HG03354 (cell line): ENCODE measurements around the gene KRT80.

Source experiments
- ATAC-seq: cut with Tn5 transposase; IDR thresholded peaks from one replicate; pipeline ENCODE4 v1.9.1; 2021; ENCODE audit warnings: mild to moderate bottlenecking; ENCODE audit not compliant: unreplicated experiment, poor library complexity, severe bottlenecking

The KRT80 gene

GRCh38 chr12:52166672-52167071 lies 25.1 kb downstream of the KRT80 start:
- ATAC-seq, result no peak

DNA sequence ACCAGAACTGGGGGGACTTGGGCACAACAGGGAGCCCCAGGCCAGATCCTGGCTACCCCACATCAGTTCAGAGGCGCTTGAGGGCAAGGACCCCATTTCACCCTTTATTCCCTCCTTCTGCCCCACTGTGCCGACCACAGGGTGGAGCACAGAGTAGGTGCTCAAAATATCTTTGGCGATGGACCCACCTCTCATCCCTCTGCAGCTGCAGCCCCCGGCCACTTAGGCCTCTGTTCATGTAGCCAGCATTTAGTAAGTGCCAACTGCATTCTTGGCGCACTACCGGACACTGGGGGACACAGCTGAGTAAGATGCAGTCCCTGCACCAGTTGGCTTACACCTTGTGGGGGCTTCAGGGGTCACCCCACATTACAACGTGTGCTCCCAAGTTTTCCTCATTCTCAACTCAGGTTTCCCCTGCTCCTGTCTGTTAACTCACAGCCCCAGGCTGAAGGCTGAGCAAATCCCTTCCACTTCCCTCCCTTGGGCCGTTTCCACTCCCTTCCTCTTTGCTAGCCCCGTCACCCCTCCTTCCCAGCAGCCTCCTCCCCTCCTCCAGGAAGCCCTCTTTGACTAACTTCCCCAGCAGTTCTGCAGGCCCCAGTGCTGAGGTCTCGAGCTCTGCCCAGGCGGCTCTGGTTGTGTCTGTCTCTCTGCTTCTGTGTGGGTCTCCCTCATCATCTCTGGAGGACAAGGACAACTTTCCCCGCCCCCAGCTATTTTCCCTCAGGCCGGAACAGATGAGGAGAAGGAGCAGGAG lies 26.5 kb downstream of the KRT80 start:
- ATAC-seq, result no peak

DNA sequence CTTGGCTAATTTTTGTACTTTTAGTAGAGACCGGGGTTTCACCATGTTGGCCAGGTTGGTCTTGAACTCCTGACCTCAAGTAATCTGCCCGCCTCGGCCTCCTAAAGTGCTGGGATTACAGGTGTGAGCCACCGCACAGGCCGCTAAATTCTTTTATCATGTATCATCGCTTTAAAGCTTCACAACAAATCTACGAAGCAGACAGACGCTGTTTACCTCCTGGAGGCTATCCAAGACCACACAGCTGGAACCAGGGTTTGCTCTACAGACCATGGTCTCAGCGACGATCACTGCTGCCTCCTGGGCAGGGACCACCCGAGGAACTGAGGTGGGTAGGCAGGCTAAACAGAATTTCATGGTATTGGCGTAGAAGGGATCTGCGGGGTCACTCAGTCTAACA lies 27.2 kb downstream of the KRT80 start:
- ATAC-seq, result no peak

- no peak for ATAC-seq
Observed at GRCh38 chr12:52162981-52163380, 28.8 kb downstream of the KRT80 start.

DNA sequence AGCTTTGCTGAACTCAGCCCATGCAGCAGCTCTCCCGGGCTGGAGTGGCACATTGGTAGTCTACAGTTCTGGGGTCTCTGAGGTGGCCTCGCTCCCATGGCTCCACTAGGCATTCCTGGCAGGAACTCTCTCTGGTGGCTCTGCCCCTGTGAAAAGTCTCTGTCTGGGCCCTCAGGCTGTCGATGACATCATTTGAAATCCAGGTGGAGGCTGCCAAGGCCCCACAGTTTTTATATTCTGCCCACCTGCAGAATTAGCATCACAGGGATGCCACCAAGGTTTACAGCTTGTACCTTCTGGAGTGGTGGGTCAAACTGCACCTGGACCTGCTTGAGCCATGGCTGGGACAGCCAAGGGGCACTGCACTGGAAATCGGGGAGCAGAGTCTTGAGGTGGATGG lies 31.6 kb downstream of the KRT80 start:
- ATAC-seq, result no peak

- no peak for ATAC-seq
Observed at GRCh38 chr12:52157566-52158150, 34.2 kb downstream of the KRT80 start.

GRCh38 chr12:52156757-52157565 lies 34.9 kb downstream of the KRT80 start:
- ATAC-seq, result no peak

DNA sequence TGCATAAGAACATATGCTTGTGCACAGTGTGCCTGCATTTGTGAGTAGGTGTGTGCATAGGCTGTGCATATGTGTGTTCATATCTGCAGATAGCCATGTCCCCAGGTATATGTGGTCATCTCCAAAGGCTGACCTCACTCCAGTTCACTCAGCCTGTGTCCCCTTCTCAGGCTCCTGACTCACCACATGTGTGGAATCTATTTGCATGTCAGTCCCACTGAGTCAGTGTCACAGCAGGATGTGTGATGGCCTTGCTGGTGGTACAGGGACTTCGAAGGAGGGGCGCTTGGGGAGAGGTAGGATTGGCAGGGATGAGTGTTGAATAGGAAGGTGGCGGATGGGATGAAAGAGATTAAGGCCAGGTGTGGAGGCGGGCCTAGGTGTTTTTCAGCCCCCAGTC lies 35.5 kb downstream of the KRT80 start:
- no peak for ATAC-seq

GRCh38 chr12:52155048-52155868 lies 36.6 kb downstream of the KRT80 start:
- no peak for ATAC-seq

- no peak for ATAC-seq
Observed at GRCh38 chr12:52152905-52153317, 38.9 kb downstream of the KRT80 start.

GRCh38 chr12:52151837-52152783 lies 39.7 kb downstream of the KRT80 start:
- ATAC-seq, result peak; percentile 51

DNA sequence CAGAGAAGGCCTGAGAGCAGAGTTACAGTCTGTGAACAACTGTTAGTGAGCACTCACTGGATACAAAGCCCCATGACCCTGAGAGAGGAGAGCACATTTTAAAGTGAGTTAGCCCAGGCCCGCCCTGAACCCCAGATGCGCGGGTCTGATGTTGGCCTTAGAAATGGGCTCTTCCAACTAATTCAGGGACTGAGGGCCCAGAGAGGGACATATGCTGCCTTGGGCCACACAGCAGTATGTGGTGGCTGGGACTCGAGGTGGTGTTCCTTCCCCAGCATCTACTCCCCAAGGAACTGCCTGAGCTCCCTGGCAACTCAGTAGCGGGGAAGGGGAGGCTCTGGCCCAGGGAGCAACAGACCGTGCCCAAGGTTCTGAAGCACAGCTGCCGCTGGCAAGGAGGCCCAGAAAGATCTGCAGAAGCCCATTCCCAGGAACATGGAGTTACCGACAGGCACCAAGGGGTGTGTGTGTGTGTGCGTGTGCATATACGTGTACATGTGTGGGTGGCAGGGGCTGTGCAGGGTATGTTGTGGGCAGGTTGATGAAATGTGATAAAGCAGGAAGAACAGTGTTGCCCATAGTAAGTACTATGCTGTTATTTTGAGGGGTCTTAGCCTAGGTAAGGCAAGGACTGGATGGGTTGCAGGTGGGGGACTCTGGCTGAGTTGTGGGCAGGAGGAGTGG lies 40.5 kb downstream of the KRT80 start:
- no peak for ATAC-seq

DNA sequence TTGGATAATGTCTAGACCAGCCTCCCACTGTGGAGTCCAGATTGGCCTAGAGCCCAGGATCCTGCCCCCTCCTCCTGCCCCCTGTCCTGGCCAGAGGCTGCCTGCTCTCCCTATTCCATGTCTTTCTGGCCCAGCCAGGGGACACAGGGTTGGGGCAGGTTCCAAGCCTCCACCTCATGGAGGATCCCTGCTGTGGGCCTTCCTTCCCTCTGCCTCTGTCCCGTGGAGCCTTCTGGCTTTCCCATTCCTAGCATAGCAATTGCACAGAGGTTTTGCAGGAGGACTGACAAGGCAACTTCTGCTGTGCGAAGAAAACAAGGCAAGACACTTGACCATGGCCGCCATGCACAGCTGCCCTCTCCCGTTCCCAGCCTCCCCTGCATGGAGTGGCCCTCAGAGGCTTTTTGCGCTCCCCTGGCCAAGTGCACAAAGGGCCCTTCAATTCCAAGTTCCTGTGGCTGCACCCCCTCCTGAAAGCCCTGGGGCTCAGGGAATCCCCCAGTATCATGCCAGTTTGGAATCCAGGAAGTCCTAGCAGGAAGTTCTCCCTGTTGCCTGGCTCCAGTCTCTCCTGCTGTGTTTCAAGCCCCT lies 42.1 kb downstream of the KRT80 start:
- no peak for ATAC-seq

DNA sequence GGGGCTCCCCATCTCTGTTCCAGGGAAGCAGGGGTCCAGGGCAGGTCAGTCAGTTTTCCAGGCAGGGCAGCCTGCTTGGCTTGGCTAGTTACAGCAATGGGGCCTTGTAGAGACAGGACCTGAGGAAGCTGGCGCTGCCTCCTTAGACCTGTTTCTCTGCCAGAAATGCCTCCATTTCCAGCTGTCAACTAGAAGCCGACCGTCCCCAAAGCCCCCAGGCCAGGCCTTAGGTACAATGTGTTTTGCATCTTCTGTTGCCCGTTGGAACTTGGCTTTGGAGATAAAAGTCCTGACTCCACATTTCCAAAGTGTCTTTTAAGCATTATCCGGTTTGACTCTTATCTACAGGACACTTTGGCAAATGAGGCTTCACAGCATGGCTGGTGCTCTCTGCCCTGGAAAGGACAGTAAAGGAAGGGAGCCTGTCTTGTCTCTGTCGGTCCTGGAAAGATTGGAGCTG lies 42.6 kb downstream of the KRT80 start:
- no peak for ATAC-seq

GRCh38 chr12:52148464-52149181 lies 43.2 kb downstream of the KRT80 start:
- ATAC-seq, result no peak

DNA sequence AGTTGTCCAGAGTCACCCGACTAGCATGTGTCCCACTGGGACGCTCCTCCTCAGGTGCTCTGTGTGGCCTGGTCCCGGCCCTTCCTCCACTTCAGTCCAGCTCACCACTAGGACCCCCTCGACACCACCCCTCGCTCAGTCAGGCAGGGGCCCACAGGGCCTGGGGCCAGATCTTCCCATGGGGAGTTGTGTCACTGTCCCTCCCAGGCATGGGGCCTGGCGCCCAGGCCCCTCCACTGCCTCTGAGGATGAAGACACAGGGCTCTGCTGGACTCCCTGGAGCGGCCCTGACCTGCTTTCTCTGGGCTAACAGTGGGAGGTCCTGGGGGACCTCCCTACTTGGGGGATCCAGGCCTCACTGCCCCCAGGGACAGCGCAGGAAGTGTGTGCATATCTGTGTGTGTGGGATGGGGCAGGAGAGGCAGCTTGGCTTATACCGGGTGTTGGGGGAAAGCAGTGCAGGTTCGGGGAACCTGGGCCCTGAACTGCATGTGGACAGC lies 43.8 kb downstream of the KRT80 start:
- ATAC-seq, result no peak

DNA sequence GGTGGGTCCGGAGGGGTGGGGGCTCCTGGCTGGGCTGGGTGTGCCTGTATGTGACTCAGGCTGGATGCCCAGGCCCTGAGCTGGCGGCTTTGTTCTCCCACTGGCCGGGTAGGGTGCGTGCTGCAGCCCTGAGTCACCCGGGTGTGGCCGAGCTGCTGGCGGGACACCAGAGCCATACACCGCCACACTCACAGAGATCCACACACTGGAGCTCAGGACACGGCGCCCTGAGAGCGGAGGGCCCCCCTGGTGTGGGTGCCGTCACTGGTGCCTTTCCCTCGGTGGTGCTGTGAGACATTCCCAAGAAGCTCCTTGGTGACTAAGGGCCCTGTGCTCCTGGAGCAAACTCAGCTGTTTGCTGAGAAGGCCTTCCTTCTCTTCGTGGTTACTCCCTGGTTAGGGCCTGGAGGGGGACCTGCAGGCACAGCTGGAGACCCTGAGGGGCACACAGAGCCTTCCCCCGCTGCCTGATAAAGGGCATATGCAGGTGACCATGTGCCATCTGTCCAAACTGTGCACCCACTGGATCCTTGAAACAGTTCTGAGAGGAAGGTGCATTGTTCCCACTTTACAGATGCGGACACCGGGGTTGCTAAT lies 44.3 kb downstream of the KRT80 start:
- no peak for ATAC-seq
